H1 (cell line): Measurements from ENCODE around the gene MAP1LC3C. TPM values are rescaled to one million over a fixed set of nuclear protein-coding genes. Genes with fewer than 3 reads are reported as not detected.
A peak's percentile ranks its signal among the peaks of the same experiment; 100 is the strongest.

ENCODE experiments used
- CTCF ChIA-PET: fragments of 300-600 bp; sonication (Branson Sonifier 250); formaldehyde crosslinking; loops from one replicate; lab custom pipeline; 2021; ENCODE audit not compliant: partially characterized antibody; lab: Charles Lee
- POLR2A ChIA-PET: fragments of 300-600 bp; sonication (Branson Sonifier 250); formaldehyde crosslinking; loops from one replicate; lab custom pipeline; 2021; ENCODE audit warnings: inconsistent platforms; ENCODE audit not compliant: partially characterized antibody; lab: Charles Lee
- DNase-seq, 2 experiments: peaks; one replicate each; pipeline versions ENCODE4 v3.0.0 to v3.0.0-alpha.2; 2010 to 2022; ENCODE audit warnings: low spot score in 2 of 2, low read depth in 1 of 2, mixed read lengths in 1 of 2
- FAIRE-seq: peaks from 2 replicates; lab custom pipeline; 2011; peaks lifted over from hg19 to GRCh38; lab: Jason Lieb, UNC
- H2AFZ ChIP-seq: 2 replicates; pipeline ENCODE4 v1.8.1; 2012; ENCODE audit warnings: low read length, inconsistent platforms
- H2AK5ac ChIP-seq: 2 replicates; pipeline ENCODE4 v1.6.1; 2013; ENCODE audit warnings: low read depth, low read length
- H2BK120ac ChIP-seq: replicated peaks from 2 replicates; pipeline ENCODE3; 2013; ENCODE audit warnings: low read depth, low read length, inconsistent platforms
- H2BK12ac ChIP-seq: 2 replicates; pipeline ENCODE4 v1.6.1; 2013; ENCODE audit warnings: low read depth, low read length
- H2BK15ac ChIP-seq: 2 replicates; pipeline ENCODE4 v1.6.1; 2013; ENCODE audit warnings: low read length
- H2BK20ac ChIP-seq: 2 replicates; pipeline ENCODE4 v1.6.1; 2013; ENCODE audit warnings: low read length
- H2BK5ac ChIP-seq: 2 replicates; pipeline ENCODE4 v1.6.1; 2013; ENCODE audit warnings: low read depth, low read length
- H3K14ac ChIP-seq: 2 replicates; pipeline ENCODE4 v1.6.1; 2013; ENCODE audit warnings: inconsistent platforms; ENCODE audit not compliant: insufficient read length
- H3K18ac ChIP-seq: 2 replicates; pipeline ENCODE4 v1.6.1; 2013; ENCODE audit warnings: low read length; ENCODE audit errors: extremely low read depth
- H3K23ac ChIP-seq: 2 replicates; pipeline ENCODE4 v1.6.1; 2013; ENCODE audit warnings: inconsistent platforms; ENCODE audit not compliant: insufficient read length
- H3K23me2 ChIP-seq: 2 replicates; pipeline ENCODE4 v1.6.1; 2013; ENCODE audit warnings: low read depth, low read length
- H3K27ac ChIP-seq: 2 replicates; pipeline ENCODE4 v1.6.1; 2011; ENCODE audit warnings: low read depth, low read length, inconsistent platforms
- H3K27me3 ChIP-seq, 4 experiments: replicated peaks in 1 of 4; 1 replicate in 1 of 4; 2 replicates in 3 of 4; pipeline versions ENCODE4 v1.6.1 to v1.8.1; 2011 to 2013; ENCODE audit warnings: low read length in 3 of 4, mild to moderate bottlenecking in 3 of 4, inconsistent platforms in 2 of 4, mixed read lengths in 2 of 4, moderate library complexity in 1 of 4; ENCODE audit not compliant: control insufficient read depth in 3 of 4, insufficient read depth in 3 of 4; ENCODE audit errors: extremely low read depth in 1 of 4
- H3K36me3 ChIP-seq, 4 experiments: 2 replicates each; pipeline versions ENCODE4 v1.6.1 to v1.8.1; 2011 to 2013; ENCODE audit warnings: mild to moderate bottlenecking in 4 of 4, low read length in 3 of 4, moderate library complexity in 2 of 4, control low read depth in 1 of 4, inconsistent platforms in 1 of 4; ENCODE audit not compliant: insufficient read depth in 4 of 4, control insufficient read depth in 2 of 4
- H3K4ac ChIP-seq: replicated peaks from 2 replicates; pipeline ENCODE3; 2013; ENCODE audit warnings: low read length, low read depth, mixed read lengths, inconsistent platforms; ENCODE audit not compliant: insufficient read length
- H3K4me1 ChIP-seq, 4 experiments: replicated peaks in 1 of 4; 1 replicate in 1 of 4; 2 replicates in 3 of 4; pipeline versions ENCODE4 v1.6.1 to v1.8.1; 2011 to 2013; ENCODE audit warnings: low read length in 3 of 4, inconsistent platforms in 2 of 4, mixed read lengths in 1 of 4; ENCODE audit not compliant: insufficient read depth in 4 of 4, control insufficient read depth in 3 of 4
- H3K4me2 ChIP-seq, 2 experiments: 2 replicates each; pipeline versions ENCODE4 v1.6.1 to v1.8.1; 2011 to 2013; ENCODE audit warnings: low read depth in 2 of 2, low read length in 2 of 2, control low read depth in 1 of 2, inconsistent platforms in 1 of 2, mild to moderate bottlenecking in 1 of 2; ENCODE audit not compliant: insufficient read depth in 1 of 2
- H3K4me3 ChIP-seq, 4 experiments: fragments of 200-600, 300-600 bp in 1 of 4; sonication (generic), shearing (Covaris generic), sonication (Bioruptor Twin) in 1 of 4; 2 replicates each; pipeline versions ENCODE4 v1.5.1 to v1.8.1; 2011 to 2016; ENCODE audit warnings: low read length in 4 of 4, low read depth in 3 of 4, control low read depth in 2 of 4, inconsistent platforms in 2 of 4, mild to moderate bottlenecking in 2 of 4, mixed read lengths in 1 of 4, moderate library complexity in 1 of 4; ENCODE audit not compliant: insufficient read depth in 2 of 4; ENCODE audit errors: extremely low read depth in 1 of 4
- H3K56ac ChIP-seq: replicated peaks from 2 replicates; pipeline ENCODE3; 2013; ENCODE audit warnings: low read depth, mild to moderate bottlenecking, mixed read lengths, low read length, inconsistent platforms; ENCODE audit not compliant: insufficient read length
- H3K79me1 ChIP-seq: 2 replicates; pipeline ENCODE4 v1.6.1; 2013; ENCODE audit warnings: low read depth, low read length, control low read depth
- H3K79me2 ChIP-seq, 2 experiments: 2 replicates each; pipeline versions ENCODE4 v1.6.1 to v1.8.1; 2012 to 2013; ENCODE audit warnings: low read length in 2 of 2, mild to moderate bottlenecking in 2 of 2, inconsistent platforms in 1 of 2; ENCODE audit not compliant: insufficient read depth in 2 of 2, control insufficient read depth in 1 of 2
- H3K9ac ChIP-seq, 4 experiments: replicated peaks in 1 of 4; 1 replicate in 1 of 4; 2 replicates in 3 of 4; pipeline versions ENCODE4 v1.6.1 to v1.8.1; 2011 to 2013; ENCODE audit warnings: low read depth in 3 of 4, low read length in 3 of 4, control low read depth in 2 of 4, mild to moderate bottlenecking in 2 of 4, moderate library complexity in 2 of 4, inconsistent platforms in 1 of 4; ENCODE audit errors: extremely low read depth in 1 of 4
- H3K9me3 ChIP-seq, 2 experiments: 2 replicates each; pipeline versions ENCODE4 v1.6.1 to v1.8.1; 2012 to 2013; ENCODE audit warnings: mild to moderate bottlenecking in 2 of 2, moderate library complexity in 2 of 2, control low read depth in 1 of 2, inconsistent platforms in 1 of 2, low read depth in 1 of 2, low read length in 1 of 2, mixed read lengths in 1 of 2; ENCODE audit not compliant: insufficient read depth in 2 of 2
- H4K20me1 ChIP-seq, 2 experiments: replicated peaks in 1 of 2; 2 replicates each; pipeline versions ENCODE3 to v1.8.1; 2011 to 2013; ENCODE audit warnings: inconsistent platforms in 2 of 2, low read length in 2 of 2, mild to moderate bottlenecking in 1 of 2; ENCODE audit not compliant: insufficient read depth in 2 of 2, control insufficient read depth in 1 of 2
- H4K5ac ChIP-seq: 2 replicates; pipeline ENCODE4 v1.6.1; 2013; ENCODE audit warnings: low read length, low read depth, mixed read lengths, inconsistent platforms; ENCODE audit not compliant: insufficient read length
- H4K8ac ChIP-seq: 2 replicates; pipeline ENCODE4 v1.8.0; 2013; ENCODE audit warnings: mild to moderate bottlenecking, moderate library complexity, low read length, inconsistent platforms; ENCODE audit not compliant: insufficient read depth; ENCODE audit errors: extremely low read depth
- H4K91ac ChIP-seq: replicated peaks from 2 replicates; pipeline ENCODE3; 2013; ENCODE audit warnings: low read length, mixed read lengths, inconsistent platforms; ENCODE audit not compliant: insufficient read length
- CBX8 ChIP-seq: fragments of 300-800, 300-1000 bp; sonication (generic); IDR thresholded peaks from 2 replicates; pipeline ENCODE4 v1.7.1; 2016; ENCODE audit warnings: low read depth, low read length, borderline replicate concordance
- EGR1 ChIP-seq: IDR thresholded peaks from 2 replicates; pipeline ENCODE4 v1.6.1; 2011; ENCODE audit warnings: low read depth, low read length, borderline replicate concordance
- FOSL1 ChIP-seq: IDR thresholded peaks from 2 replicates; pipeline ENCODE4 v1.6.1; 2011; ENCODE audit warnings: mild to moderate bottlenecking, low read depth, low read length, moderate library complexity; ENCODE audit not compliant: insufficient read depth
- HDAC6 ChIP-seq: IDR thresholded peaks from one replicate; pipeline ENCODE4 v1.7.1; 2012; ENCODE audit warnings: low read depth, mild to moderate bottlenecking, inconsistent platforms, low read length, moderate library complexity
- JUN ChIP-seq: IDR thresholded peaks from 2 replicates; pipeline ENCODE4 v1.6.1; 2011; ENCODE audit warnings: low read depth, mild to moderate bottlenecking, improper control_type of control experiment, low read length
- KDM5A ChIP-seq: fragments of 200-600 bp; IDR thresholded peaks from 2 replicates; pipeline ENCODE4 v1.7.1; 2012; ENCODE audit warnings: mild to moderate bottlenecking, low read length, inconsistent platforms, mixed read lengths
- PHF8 ChIP-seq: fragments of 200-600 bp; sonication (generic); conservative IDR thresholded peaks from 2 replicates; pipeline ENCODE4 v1.7.1; 2012; ENCODE audit warnings: low read depth, mild to moderate bottlenecking, inconsistent platforms, low read length, moderate library complexity
- SP4 ChIP-seq: IDR thresholded peaks from 2 replicates; pipeline ENCODE4 v1.6.1; 2012; ENCODE audit warnings: low read length, inconsistent platforms
- SRF ChIP-seq: IDR thresholded peaks from 2 replicates; pipeline ENCODE4 v1.6.1; 2011; ENCODE audit warnings: mild to moderate bottlenecking, low read depth, low read length, moderate library complexity
- TCF12 ChIP-seq: IDR thresholded peaks from 2 replicates; pipeline ENCODE4 v1.6.1; 2011; ENCODE audit warnings: low read depth, mild to moderate bottlenecking, low read length
- TEAD4 ChIP-seq: IDR thresholded peaks from 2 replicates; pipeline ENCODE4 v1.6.1; 2012; ENCODE audit warnings: low read depth, low read length, inconsistent platforms, mixed read lengths
- YY1 ChIP-seq: IDR thresholded peaks from 2 replicates; pipeline ENCODE4 v1.6.1; 2011; ENCODE audit warnings: low read depth, mild to moderate bottlenecking, low read length
- ZNF274 ChIP-seq: IDR thresholded peaks from 2 replicates; pipeline ENCODE4 v1.7.0; 2012; ENCODE audit warnings: low read length, borderline replicate concordance; ENCODE audit errors: extremely low read depth
- polyA plus RNA-seq, 7 experiments: library from polyadenylated mRNA; depleted of rRNA in 3 of 7; stranded (reverse) in 5 of 7; unstranded in 2 of 7; fragments of >200 nt in 5 of 7; fragments of 200-250 nt in 2 of 7; gene quantifications; 1 replicate in 5 of 7; 2 replicates in 1 of 7; 4 replicates in 1 of 7; pipeline versions ENCODE4 v1.2.1 to v1.2.3, GENCODE V29; 2011 to 2013; ENCODE audit warnings: missing spikeins in 2 of 7, mixed read lengths in 2 of 7
- total RNA-seq: library from RNA; stranded (reverse); fragmentation: NEBNext Ultra II Directional; extraction: Animal tissue kit (Norgen Biotek cat#: 25700); gene quantifications from 2 replicates; pipeline ENCODE4 v1.2.1, GENCODE V29; 2021

MAP1LC3C gene
- total and polyA plus RNA-seq, 2 of the 8 experiments (the other 6 are each of a cell fraction or from before 2014, with no cell fraction given), result 1.7 to 3.2 TPM

GRCh38 chr1:242016479-242016878 is 17.6 kb upstream of the MAP1LC3C start:
- H3K4me2 ChIP-seq, result no peak overlapping the region
- ChIA-PET CTCF (interaction anchor here (0.6 to 1.9 kb wide), 9 partner anchors 19 to 192 kb away, joined by 3 to 11 read pairs (median 4); partner anchors contain the start of gene BECN2), POLR2A (interaction anchor here (0.7 kb wide), 1 partner anchor 108 kb away, joined by 3 read pairs; no protein-coding TSS in a partner anchor)
- FAIRE-seq (no peak), DNase-seq (no peak)
- 0 out of 2 replicates have a peak overlapping the region, but pooled peaks have one; percentile 9 for H2AFZ ChIP-seq
- no peak overlapping the region for H2BK5ac ChIP-seq
- H3K79me1 ChIP-seq, result no peaks in the 10 kb centered on the region
- H3K27ac ChIP-seq, result no peak overlapping the region
- no peak overlapping the region for H2BK12ac ChIP-seq
- no peak overlapping the region for H2BK15ac ChIP-seq
- no peak overlapping the region for H2BK20ac ChIP-seq
- H3K9me3 ChIP-seq, result no peaks in the 10 kb centered on the region
- H3K56ac ChIP-seq, result no peak overlapping the region
- no peak overlapping the region for H3K14ac ChIP-seq
- no peak overlapping the region for H3K4ac ChIP-seq
- no peak overlapping the region for H3K9ac ChIP-seq
- no peaks in the 10 kb centered on the region for H4K20me1 ChIP-seq
- TF ChIP-seq SP4 (no peak), CBX8 (no peak), KDM5A (no peak), JUN (no peak), EGR1 (no peak), FOSL1 (no peak), SRF (no peak), TEAD4 (no peak), ZNF274 (no peak), TCF12 (no peak), HDAC6 (no peak), YY1 (no peak), PHF8 (no peak)
- H4K91ac ChIP-seq, result no peak overlapping the region
- no peak overlapping the region; the same call in 1 of the 2 replicates for H4K8ac ChIP-seq
- no peaks in the 10 kb centered on the region for H3K79me2 ChIP-seq
- H3K4me3 ChIP-seq, result no peak overlapping the region
- no peak overlapping the region for H4K5ac ChIP-seq
- no peaks in the 10 kb centered on the region; a peak in 1 of 7 replicates for H3K4me1 ChIP-seq
- H2AK5ac ChIP-seq, result no peak overlapping the region
- H3K36me3 ChIP-seq, result no peaks in the 10 kb centered on the region
- H3K23me2 ChIP-seq, result no peaks in the 10 kb centered on the region
- H3K23ac ChIP-seq, result no peak overlapping the region
- H2BK120ac ChIP-seq, result no peak overlapping the region
- H3K18ac ChIP-seq, result no peak overlapping the region
- no peaks in the 10 kb centered on the region; a peak in 1 of 7 replicates for H3K27me3 ChIP-seq
